H1 (cell line): ENCODE data around the gene CISD1. TPM values are rescaled to one million over a fixed set of nuclear protein-coding genes. Genes with fewer than 3 reads are reported as not detected.

Source experiments
- CHD1 ChIP-seq: IDR thresholded peaks from 2 replicates; pipeline ENCODE4 v1.6.1; 2012; ENCODE audit warnings: low read depth, low read length, improper control_type of control experiment
- CHD2 ChIP-seq: IDR thresholded peaks from 2 replicates; pipeline ENCODE4 v1.6.1; 2012; ENCODE audit warnings: low read length, improper control_type of control experiment
- CTCF ChIP-seq, 3 experiments: IDR thresholded peaks; 1 replicate in 2 of 3; 2 replicates in 1 of 3; pipeline versions ENCODE4 v1.5.1 to v1.6.1; 2011; ENCODE audit warnings: low read length in 3 of 3, mild to moderate bottlenecking in 3 of 3, inconsistent platforms in 2 of 3, low read depth in 1 of 3, moderate library complexity in 1 of 3; ENCODE audit not compliant: insufficient read depth in 1 of 3; ENCODE audit errors: control extremely low read depth in 1 of 3
- JUN ChIP-seq: IDR thresholded peaks from 2 replicates; pipeline ENCODE4 v1.6.1; 2011; ENCODE audit warnings: low read depth, mild to moderate bottlenecking, improper control_type of control experiment, low read length
- SAP30 ChIP-seq: fragments of 300-600 bp; sonication (generic); IDR thresholded peaks from 2 replicates; pipeline ENCODE4 v1.7.1; 2012; ENCODE audit warnings: low read length, moderate library complexity, mild to moderate bottlenecking, inconsistent platforms; ENCODE audit not compliant: insufficient read depth, insufficient replicate concordance
- polyA plus RNA-seq, 7 experiments: library from polyadenylated mRNA; depleted of rRNA in 3 of 7; stranded (reverse) in 5 of 7; unstranded in 2 of 7; fragments of >200 nt in 5 of 7; fragments of 200-250 nt in 2 of 7; gene quantifications; 1 replicate in 5 of 7; 2 replicates in 1 of 7; 4 replicates in 1 of 7; pipeline versions ENCODE4 v1.2.1 to v1.2.3, GENCODE V29; 2011 to 2013; ENCODE audit warnings: missing spikeins in 2 of 7, mixed read lengths in 2 of 7
- total RNA-seq: library from RNA; stranded (reverse); fragmentation: NEBNext Ultra II Directional; extraction: Animal tissue kit (Norgen Biotek cat#: 25700); gene quantifications from 2 replicates; pipeline ENCODE4 v1.2.1, GENCODE V29; 2021

The CISD1 gene
- total and polyA plus RNA-seq, 2 of the 8 experiments (the other 6 are each of a cell fraction or from before 2014, with no cell fraction given): 22.6 to 43.2 TPM

DNA sequence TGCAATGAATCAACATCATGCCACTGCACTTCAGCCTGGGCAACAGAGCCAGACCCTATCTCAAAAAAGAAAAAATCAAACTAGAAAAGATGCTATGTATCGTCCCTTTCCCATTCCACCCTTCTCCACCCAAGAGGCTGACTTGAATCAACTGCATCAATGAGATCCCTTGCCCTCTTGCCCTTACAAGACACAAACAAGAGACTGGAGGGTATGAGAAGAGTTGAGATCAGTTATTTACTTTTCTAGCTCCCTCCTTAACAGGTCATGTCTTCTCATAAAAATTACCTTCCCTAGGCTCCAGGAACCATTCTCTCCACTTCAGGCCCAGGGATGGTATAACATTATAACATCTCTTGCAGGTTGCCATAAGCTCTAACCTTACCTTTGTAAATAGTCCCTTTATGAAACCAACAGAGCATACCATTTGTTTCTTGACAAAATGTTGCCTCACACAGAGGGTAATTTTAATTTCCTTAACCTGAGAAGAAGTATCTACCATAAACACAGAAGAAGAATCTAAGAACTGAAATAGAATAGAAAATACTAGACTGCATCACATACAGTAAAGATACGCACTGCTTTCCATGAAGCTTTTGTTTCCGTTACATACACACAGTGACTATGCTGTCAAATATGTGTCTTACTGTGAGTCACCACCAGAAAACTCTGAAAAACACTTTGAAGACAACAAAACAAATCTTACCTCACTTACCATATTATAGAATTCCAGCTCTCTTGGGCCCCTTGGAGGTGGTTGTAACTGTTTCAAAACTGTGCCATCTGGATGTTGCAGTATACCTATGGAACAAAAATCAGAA, 31.7 kb upstream of the CISD1 start (continued):
- TF ChIP-seq CTCF (IDR thresholded peaks at IDR 0.05; ENCODE audit: control extremely low read depth in 1 of 3, insufficient read depth in 1 of 3, low read depth in 1 of 3, low read length in 3 of 3) (no peak), CHD2 (no peak), CHD1 (no peak), JUN (no peak), SAP30 (no peak)
- TF ChIP-seq, all 59 proteins: peak for 0
